Keratinocyte (primary cell): ENCODE data around the gene CUBN.

Experiments
- CTCF ChIP-seq, 3 experiments: IDR thresholded peaks in 1 of 3; conservative IDR thresholded peaks in 1 of 3; optimal IDR thresholded peaks in 1 of 3; 2 replicates in 2 of 3; 3 replicates in 1 of 3; pipeline versions ENCODE3 to v1.5.1; 2011; ENCODE audit warnings: low read length in 3 of 3, mild to moderate bottlenecking in 3 of 3, moderate library complexity in 2 of 3, control low read depth in 1 of 3, inconsistent platforms in 1 of 3; ENCODE audit not compliant: insufficient read depth in 2 of 3; ENCODE audit errors: extremely low read depth in 1 of 3
- EZH2 ChIP-seq: IDR thresholded peaks from one replicate; pipeline ENCODE4 v1.6.1; 2012; ENCODE audit warnings: inconsistent platforms, mild to moderate bottlenecking, low read length, moderate library complexity

DNA sequence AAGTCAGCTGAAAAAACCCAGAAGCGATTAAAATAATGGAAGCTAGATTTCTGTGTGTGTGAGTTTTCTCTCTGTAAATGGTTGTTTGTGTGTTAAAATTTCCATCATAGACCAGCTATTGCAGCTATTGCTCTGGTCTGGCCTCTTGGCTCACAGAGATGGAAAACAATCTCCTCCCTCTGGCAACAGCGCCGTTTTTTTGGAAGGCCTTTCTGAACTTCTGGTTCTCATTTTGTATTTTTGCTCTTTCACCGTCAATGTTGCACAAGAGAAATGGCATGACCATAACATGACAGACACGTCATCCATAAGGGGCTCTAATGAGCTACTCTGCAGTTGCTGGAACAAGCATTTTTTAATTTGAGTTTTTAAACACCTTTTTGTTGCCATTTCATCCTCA, 91.0 kb downstream of the CUBN start:
- no peak for TF ChIP-seq CTCF (optimal IDR thresholded peaks at IDR 0.05 in 1 of 3, IDR thresholded peaks at IDR 0.05 in 1 of 3, conservative IDR thresholded peaks at IDR 0.05 in 1 of 3; ENCODE audit: extremely low read depth in 1 of 3, insufficient read depth in 2 of 3, low read length in 3 of 3)
- TF ChIP-seq EZH2, result no peak
